Ascending aorta (tissue), 2 donors: ENCODE measurements around the gene CTIF. TPM values are rescaled to one million over a fixed set of nuclear protein-coding genes. Genes with fewer than 3 reads are reported as not detected.
A peak's percentile ranks its signal among the peaks of the same experiment; 100 is the strongest.

Experiments
- DNase-seq, 2 donors: peaks; one replicate each; pipeline ENCODE4 v3.0.0-alpha.2; 2019; ENCODE audit warnings: low spot score in 2 of 2
- H3K27ac ChIP-seq, 2 donors: fragments of 200-600 bp; sonication (generic); one replicate each; pipeline ENCODE4 v1.5.1; 2016 to 2017; ENCODE audit warnings: mild to moderate bottlenecking in 1 of 2
- H3K27me3 ChIP-seq: fragments of 200-600 bp; sonication (generic); one replicate; pipeline ENCODE4 v1.5.1; 2017
- H3K36me3 ChIP-seq, 2 donors: fragments of 200-600 bp; sonication (generic); one replicate each; pipeline ENCODE4 v1.5.1; 2016
- H3K4me1 ChIP-seq, 2 donors: fragments of 200-600 bp; sonication (generic); one replicate each; pipeline ENCODE4 v1.5.1; 2016 to 2017; ENCODE audit warnings: mild to moderate bottlenecking in 1 of 2
- H3K4me3 ChIP-seq, 2 donors: fragments of 200-600 bp; sonication (generic); one replicate each; pipeline ENCODE4 v1.5.1; 2016 to 2017; ENCODE audit warnings: mild to moderate bottlenecking in 1 of 2
- H3K9me3 ChIP-seq, 2 donors: fragments of 200-600 bp; sonication (generic); one replicate each; pipeline ENCODE4 v1.5.1; 2016
- CTCF ChIP-seq, 3 experiments: fragments of 200-600 bp in 2 of 3; fragments of 450-650 bp in 1 of 3; sonication (generic) in 2 of 3; IDR thresholded peaks; one replicate each; pipeline ENCODE4 v1.5.1; 2016 to 2019; ENCODE audit warnings: antibody characterized with exemption in 3 of 3, mild to moderate bottlenecking in 1 of 3, moderate library complexity in 1 of 3
- intact Hi-C: fragments of 100-400 bp; cut with DNase I; formaldehyde crosslinking; loops from one replicate; pipeline ENCODE4 v1.15.1; 2023
- total RNA-seq: library from RNA; depleted of rRNA; stranded (reverse); fragments of >200 nt; gene quantifications from one replicate; pipeline ENCODE4 v1.1.0, GENCODE V29; 2016

Gene CTIF
- total RNA-seq, 1 donor from 2014 or later, result 55.3 TPM

DNA sequence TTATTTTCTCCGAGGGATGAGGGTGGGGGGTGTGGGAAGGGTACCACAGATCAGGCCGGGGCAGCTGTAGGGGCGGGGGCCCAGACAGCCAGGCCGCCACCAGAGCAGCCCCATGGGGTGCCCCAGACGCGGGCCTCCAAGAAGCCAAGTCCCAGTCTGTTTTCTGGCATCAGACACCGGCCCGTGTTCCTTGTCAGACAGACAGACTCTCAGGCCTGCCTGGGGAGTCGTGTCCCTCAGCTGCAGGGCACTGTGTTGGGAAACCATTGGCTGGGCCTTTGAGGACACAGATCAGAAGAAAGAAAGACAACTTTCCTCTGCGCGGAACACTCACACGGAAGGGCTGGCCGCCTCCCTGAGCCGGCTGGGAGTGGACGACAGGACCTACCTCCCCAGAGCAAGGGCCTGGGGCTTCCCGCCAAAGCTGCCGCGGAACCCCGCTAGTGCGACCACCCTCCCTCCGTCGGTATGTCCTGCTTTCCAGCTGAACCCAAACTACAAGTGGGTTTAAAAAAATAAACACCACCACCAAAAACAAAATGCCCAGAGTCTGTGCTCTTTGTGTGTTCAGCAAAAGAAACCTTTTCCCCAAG is 323.9 kb downstream of the CTIF start:
- intact Hi-C loops, result no loop called here
- Histone ChIP-seq H3K27ac (peak overlapping the region; percentile 42 to 59), H3K36me3 (peaks cover 9 to 22% of the 10 kb centered on the region in 2 donors), H3K4me3 (no peak overlapping the region), H3K4me1 (peaks cover 0 to 6% of the 10 kb centered on the region in 2 donors), H3K27me3 (no peaks in the 10 kb centered on the region), H3K9me3 (no peaks in the 10 kb centered on the region)
- TF ChIP-seq CTCF (IDR thresholded peaks at IDR 0.05), result no peak
- DNase-seq, result no peak

DNA sequence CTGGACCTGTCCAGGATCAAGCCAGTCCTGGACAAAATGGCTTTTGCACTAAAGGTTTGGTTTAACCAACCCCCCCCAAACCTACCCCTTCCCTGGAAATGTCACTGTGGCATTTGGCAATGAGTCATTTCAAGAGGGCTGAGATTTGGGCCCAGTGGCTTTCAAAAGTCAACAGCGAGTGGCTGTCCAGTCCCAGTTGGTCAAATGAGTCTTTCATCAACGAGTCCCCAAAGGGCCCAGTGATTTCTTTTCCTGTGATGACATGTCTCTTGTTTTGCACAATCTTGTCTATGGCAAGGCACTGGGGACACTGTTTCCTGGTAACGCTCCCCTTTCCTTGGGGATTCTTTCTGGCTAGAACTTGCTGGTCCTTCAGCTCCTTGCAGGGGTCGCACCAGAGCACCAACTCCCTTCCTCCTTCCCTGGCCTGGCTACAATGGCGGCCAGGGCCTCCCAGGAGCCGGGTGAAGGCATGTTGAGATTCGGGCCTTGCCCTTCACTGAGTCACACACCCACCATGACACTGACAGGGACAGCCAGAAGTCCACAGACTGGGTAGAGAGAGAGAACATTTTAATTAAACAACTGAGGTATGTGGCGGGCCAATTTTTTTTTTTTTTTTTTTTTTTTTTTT is 324.7 kb downstream of the CTIF start:
- intact Hi-C loops, result no loop called here
- peak overlapping the region; percentile 42 to 59 for H3K27ac ChIP-seq
- DNase-seq, result no peak

DNA sequence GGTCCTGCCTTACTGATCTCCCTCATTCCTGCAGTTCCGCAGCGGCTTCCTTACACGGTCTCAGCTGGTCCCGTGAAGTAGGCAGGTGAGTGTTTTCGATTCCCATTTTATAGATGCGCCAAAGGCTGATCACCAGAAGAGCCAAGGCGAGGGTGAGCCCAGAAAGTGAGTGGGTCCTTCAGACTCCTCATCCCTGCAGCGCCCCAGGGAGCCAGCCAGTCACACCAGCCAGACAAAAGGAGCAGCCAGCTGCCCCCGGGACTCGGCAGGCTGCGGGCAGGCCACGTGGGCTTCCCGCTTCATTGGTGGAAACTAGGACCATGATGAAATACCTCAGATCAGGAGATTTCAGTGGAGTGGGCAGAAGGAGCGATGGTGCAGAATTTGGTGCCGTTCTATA is 326.0 kb downstream of the CTIF start:
- no peak overlapping the region for H3K4me3 ChIP-seq
- no peaks in the 10 kb centered on the region for H3K27me3 ChIP-seq
- peaks cover 0 to 9% of the 10 kb centered on the region in 2 donors for H3K4me1 ChIP-seq
- no peak for TF ChIP-seq CTCF (IDR thresholded peaks at IDR 0.05)
- peaks cover 5 to 12% of the 10 kb centered on the region in 2 donors for H3K36me3 ChIP-seq
- H3K27ac ChIP-seq, result no peak overlapping the region
- intact Hi-C loops, result no loop called here
- DNase-seq, result no peak
- H3K9me3 ChIP-seq, result no peaks in the 10 kb centered on the region

More for the DNA sequence above, 324.7 kb downstream of the CTIF start:
- Histone ChIP-seq H3K9me3 (no peaks in the 10 kb centered on the region), H3K27me3 (no peaks in the 10 kb centered on the region), H3K36me3 (peaks cover 9 to 22% of the 10 kb centered on the region in 2 donors), H3K4me1 (peaks cover 0 to 6% of the 10 kb centered on the region in 2 donors), H3K4me3 (no peak overlapping the region)
- TF ChIP-seq CTCF (IDR thresholded peaks at IDR 0.05), result no peak

DNA sequence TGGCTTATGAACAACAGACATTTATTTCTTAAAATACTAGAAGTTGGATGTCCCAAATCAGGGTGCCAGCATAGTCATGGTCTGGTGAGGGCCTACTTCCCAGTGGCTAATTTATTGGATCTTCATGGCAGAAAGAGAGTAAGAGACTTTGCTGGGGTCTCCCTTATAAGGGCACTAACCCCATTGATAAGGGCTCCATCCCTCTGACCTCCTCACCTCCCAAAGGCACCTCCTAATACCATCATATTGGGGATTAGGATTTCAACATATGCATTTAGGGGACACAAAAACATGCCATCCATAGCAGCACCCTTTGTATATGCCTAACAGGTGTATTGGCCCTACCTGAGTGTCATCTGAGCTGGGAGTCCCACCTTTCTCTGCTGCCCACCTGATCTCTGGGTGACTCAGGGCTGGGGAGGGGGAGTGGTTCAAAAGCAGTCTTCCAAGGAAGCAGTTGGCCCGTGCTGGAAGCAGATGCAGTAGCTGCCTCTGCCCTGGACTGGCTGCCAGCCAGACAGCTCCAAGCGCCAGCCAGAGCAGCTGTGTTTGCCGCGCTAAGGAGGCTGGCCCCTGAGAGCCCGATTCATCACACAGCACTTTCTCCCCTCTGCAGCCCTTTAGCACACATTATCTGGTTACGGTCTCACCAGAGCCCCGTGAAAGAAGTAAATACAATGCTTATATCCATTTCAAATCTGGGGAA is 327.4 kb downstream of the CTIF start:
- Histone ChIP-seq H3K4me1 (peaks cover 0 to 9% of the 10 kb centered on the region in 2 donors), H3K36me3 (no peaks in the 10 kb centered on the region), H3K9me3 (no peaks in the 10 kb centered on the region), H3K27ac (peak overlapping the region in 1 of 2 donors; percentile 30), H3K27me3 (no peaks in the 10 kb centered on the region), H3K4me3 (no peak overlapping the region)
- peak in 1 of 2 donors; percentile 84 for DNase-seq
- intact Hi-C loops, result no loop called here
- no peak for TF ChIP-seq CTCF (IDR thresholded peaks at IDR 0.05)

DNA sequence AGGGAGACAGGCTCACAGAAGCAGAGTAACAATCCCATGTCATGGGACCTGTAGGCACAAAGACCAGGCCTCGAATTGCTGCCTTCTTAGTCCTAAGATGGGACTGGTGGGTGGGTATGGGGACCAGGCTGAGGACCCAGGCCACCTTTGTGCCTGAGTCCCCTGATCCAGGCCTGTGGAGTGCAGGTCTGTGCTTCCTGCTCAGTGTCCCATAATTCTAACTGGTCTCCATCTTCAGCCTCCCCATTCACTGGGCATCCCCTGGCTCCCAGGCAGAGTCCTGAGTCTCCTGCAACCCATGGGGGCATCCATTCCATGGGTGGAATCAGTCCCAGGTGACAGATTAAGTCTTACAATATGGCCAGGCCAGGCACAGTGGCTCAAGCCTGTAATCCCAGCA is 328.0 kb downstream of the CTIF start:
- no peak for DNase-seq
- H3K4me3 ChIP-seq, result no peak overlapping the region
- TF ChIP-seq CTCF (IDR thresholded peaks at IDR 0.05), result no peak
- H3K36me3 ChIP-seq, result no peaks in the 10 kb centered on the region
- intact Hi-C loops, result no loop called here
- no peaks in the 10 kb centered on the region for H3K27me3 ChIP-seq
- peak overlapping the region in 1 of 2 donors; percentile 30 for H3K27ac ChIP-seq
- H3K4me1 ChIP-seq, result peaks cover 0 to 9% of the 10 kb centered on the region in 2 donors
- no peaks in the 10 kb centered on the region for H3K9me3 ChIP-seq
